Muscle of back (tissue), 11 donors: ENCODE data around the gene RABL6. TPM values are rescaled to one million over a fixed set of nuclear protein-coding genes. Genes with fewer than 3 reads are reported as not detected.
"Not testable (repeated sequence)": the region's sequence is repeated elsewhere in the genome, so short reads cannot be mapped to it uniquely, and the experiment has no call there.

Experiments used
- DNase-seq, 3 donors: peaks; one replicate each; pipeline versions ENCODE4 v3.0.0 to v3.0.0-alpha.2; 2013
- polyA plus RNA-seq, 10 donors: library from polyadenylated mRNA; unstranded; fragments of 120-200 nt; gene quantifications; one replicate each; pipeline ENCODE4 v1.2.1, GENCODE V29; 2013; ENCODE audit not compliant: insufficient read length in 10 of 10

The RABL6 gene
- polyA plus RNA-seq, 10 donors: 41.0 to 59.7 (median 50.7) TPM

- DNase-seq: no peak
These were observed 33.2 kb upstream of the RABL6 start for GRCh38 chr9:136774416-136775045.

GRCh38 chr9:136775191-136775590 lies 32.6 kb upstream of the RABL6 start:
- no peak for DNase-seq

- DNase-seq: no peak
These were observed 30.8 kb upstream of the RABL6 start for GRCh38 chr9:136776947-136777346.

DNA sequence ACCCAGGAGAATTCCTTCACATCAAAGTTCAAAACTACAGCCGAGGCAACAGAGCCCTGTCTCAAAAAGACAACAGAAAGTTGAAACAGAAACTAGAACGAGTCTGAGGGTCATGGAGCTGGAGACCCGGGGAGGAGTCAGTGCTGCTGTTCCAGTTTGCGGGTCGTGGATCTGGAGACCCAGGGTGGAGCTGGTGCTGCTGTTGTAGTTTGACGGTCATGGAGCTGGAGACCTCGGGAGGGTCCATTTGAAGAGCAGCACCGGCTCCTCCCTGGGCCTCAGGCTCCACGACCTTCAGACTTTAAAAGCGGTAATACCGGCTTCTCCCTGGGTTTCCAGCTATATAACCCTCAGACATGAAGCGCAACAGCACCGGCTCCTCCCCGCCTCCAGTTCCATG lies 30.4 kb upstream of the RABL6 start:
- no peak for DNase-seq

DNA sequence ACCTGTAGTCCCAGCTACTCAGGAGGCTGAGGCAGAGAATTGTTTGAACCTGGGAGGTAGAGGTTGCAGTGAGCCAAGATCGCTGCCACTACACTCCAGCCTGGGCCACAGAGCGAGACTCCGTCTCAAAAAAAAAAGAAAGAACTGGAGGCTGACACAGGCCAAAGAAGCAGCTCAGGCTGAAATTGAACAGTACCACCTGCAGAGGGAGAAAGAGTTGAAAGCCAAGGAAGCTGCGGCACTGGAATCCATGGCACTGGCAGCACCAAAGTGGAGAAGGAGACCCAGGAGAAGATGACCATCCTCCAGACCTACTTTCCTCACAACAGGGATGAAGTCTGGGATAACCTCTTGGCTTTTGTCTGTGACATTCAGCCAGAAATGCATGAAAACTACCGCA lies 27.9 kb upstream of the RABL6 start:
- DNase-seq: no peak

DNA sequence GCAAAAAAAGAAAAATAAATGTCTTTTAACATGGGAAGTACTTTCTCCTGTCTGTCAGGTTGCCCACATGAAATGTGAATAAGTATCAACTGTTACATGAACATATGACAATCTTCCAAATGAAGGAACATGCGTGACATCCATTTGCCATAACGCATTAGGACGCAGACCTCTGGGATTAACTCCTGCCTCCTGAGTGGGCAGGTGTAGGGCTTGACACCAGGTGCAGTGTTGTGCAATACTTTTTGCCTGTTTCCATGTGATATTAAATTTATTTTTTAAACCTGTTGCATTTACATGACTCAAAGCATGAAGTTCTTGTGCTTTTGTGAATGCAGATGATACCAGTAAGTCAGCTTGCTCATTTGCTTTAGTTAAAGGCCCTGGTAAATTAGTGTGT lies 25.3 kb upstream of the RABL6 start:
- no peak for DNase-seq

GRCh38 chr9:136784249-136784996 lies 23.3 kb upstream of the RABL6 start:
- DNase-seq: no peak

DNA sequence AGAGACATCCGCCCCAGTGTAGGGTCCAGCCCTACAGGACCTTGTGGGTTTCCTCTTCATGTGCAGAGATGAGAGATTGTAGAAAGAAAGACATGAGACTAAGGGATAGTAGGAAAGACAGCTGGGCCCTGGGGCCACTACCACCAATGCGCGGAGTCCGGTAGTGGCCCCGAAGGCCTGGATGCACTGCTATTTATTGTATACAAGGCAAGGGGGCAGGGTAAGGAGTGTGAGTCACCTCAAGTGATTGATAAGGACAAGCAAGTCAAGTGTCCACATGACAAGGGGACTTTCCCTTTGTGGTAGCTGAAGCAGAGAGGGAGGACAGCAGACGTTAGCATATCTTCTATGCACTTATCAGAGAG lies 22.8 kb upstream of the RABL6 start:
- no peak for DNase-seq

- not testable (repeated sequence) for DNase-seq
These were observed 22.0 kb upstream of the RABL6 start for GRCh38 chr9:136785565-136786355.

- DNase-seq: no peak
These were observed 21.3 kb upstream of the RABL6 start for GRCh38 chr9:136786451-136786850.

- DNase-seq: not testable (repeated sequence)
These were observed 20.8 kb upstream of the RABL6 start for GRCh38 chr9:136786983-136787382.

- DNase-seq: peak; percentile 54 to 84 (median 77)
These were observed 19.9 kb upstream of the RABL6 start for GRCh38 chr9:136787690-136788400.

- DNase-seq: not testable (repeated sequence)
These were observed 18.9 kb upstream of the RABL6 start for GRCh38 chr9:136788644-136789522.

GRCh38 chr9:136789523-136789937 lies 18.2 kb upstream of the RABL6 start:
- no peak for DNase-seq

GRCh38 chr9:136790640-136791515 lies 16.9 kb upstream of the RABL6 start, which contains the start of gene TMEM141:
TSS of gene TMEM141 (plus strand) at chr9:136791344. CDS start at chr9:136791371, 27 bp downstream.
- DNase-seq: peak; percentile 99

- DNase-seq: peak in 1 of 3 donors; percentile 34
These were observed 16.1 kb upstream of the RABL6 start for GRCh38 chr9:136791516-136792276.

- no peak for DNase-seq
These were observed 15.2 kb upstream of the RABL6 start for GRCh38 chr9:136792321-136793085.
